Measurements from ENCODE around the gene NDOR1. TPM values are rescaled to one million over a fixed set of nuclear protein-coding genes. Genes with fewer than 3 reads are reported as not detected.
A peak's percentile ranks its signal among the peaks of the same experiment; 100 is the strongest.

The NDOR1 gene
- total and polyA plus RNA-seq, 7 donors = 1.5 to 6.3 (median 4.3) TPM

GRCh38 chr9:137182836-137183235, 22.7 kb upstream of the NDOR1 start:
- WGBS, 3 donors = 87 to 95% (median 89%) methylated on average over 17 of the region's 17 CpGs
- ATAC-seq (no peak), DNase-seq (no peak)
- Histone ChIP-seq H3K36me3 (ENCODE audit: insufficient read depth in 1 of 2, low read depth in 1 of 2) (peaks cover 3 to 84% of the 10 kb centered on the region in 2 donors), H3K9me3 (no peaks in the 10 kb centered on the region), H3K4me3 (no peak overlapping the region), H3K27me3 (ENCODE audit: insufficient read depth in 3 of 3, low read length in 2 of 3) (no peaks in the 10 kb centered on the region), H3K4me1 (peaks cover 22% of the 10 kb centered on the region), H3K27ac (no peak overlapping the region)
- no peak for TF ChIP-seq CTCF (IDR thresholded peaks at IDR 0.05)
- intact Hi-C loops (cut with DNase I) = no loop called here

- H3K36me3 ChIP-seq (ENCODE audit: insufficient read depth in 1 of 2, low read depth in 1 of 2) = peaks cover 3 to 71% of the 10 kb centered on the region in 2 donors
- H3K27me3 ChIP-seq (ENCODE audit: insufficient read depth in 3 of 3, low read length in 2 of 3) = no peaks in the 10 kb centered on the region
- H3K27ac ChIP-seq = no peak overlapping the region
- peaks cover 23% of the 10 kb centered on the region for H3K4me1 ChIP-seq
- no peak for DNase-seq
- no peak for TF ChIP-seq CTCF (IDR thresholded peaks at IDR 0.05)
- ATAC-seq = no peak
- H3K4me3 ChIP-seq = no peak overlapping the region
- WGBS, 3 donors = 92 to 96% (median 94%) methylated on average over 27 of the region's 27 CpGs
- H3K9me3 ChIP-seq = no peaks in the 10 kb centered on the region
- intact Hi-C loops (cut with DNase I) = no loop called here
These were observed 21.4 kb upstream of the NDOR1 start for GRCh38 chr9:137183980-137184595.

GRCh38 chr9:137184881-137185660, 20.4 kb upstream of the NDOR1 start:
- no peaks in the 10 kb centered on the region for H3K9me3 ChIP-seq
- WGBS, 3 donors = 89 to 93% (median 93%) methylated on average over 41 to 48 of the region's 48 CpGs
- peaks cover 32% of the 10 kb centered on the region for H3K4me1 ChIP-seq
- no peaks in the 10 kb centered on the region for H3K27me3 ChIP-seq (ENCODE audit: insufficient read depth in 3 of 3, low read length in 2 of 3)
- DNase-seq (no peak), ATAC-seq (no peak)
- H3K27ac ChIP-seq = no peak overlapping the region
- no peak for TF ChIP-seq CTCF (IDR thresholded peaks at IDR 0.05)
- H3K36me3 ChIP-seq (ENCODE audit: insufficient read depth in 1 of 2, low read depth in 1 of 2) = peaks cover 3 to 67% of the 10 kb centered on the region in 2 donors
- intact Hi-C loops (cut with DNase I) = loop anchor here in 1 of 2 donors (5.0 kb wide), 1 partner anchor 42 kb away; the partner anchor contains the start of genes CYSRT1 and RNF224
- H3K4me3 ChIP-seq = no peak overlapping the region

GRCh38 chr9:137185921-137186320, 19.6 kb upstream of the NDOR1 start:
- DNase-seq = no peak
- H3K9me3 ChIP-seq = no peaks in the 10 kb centered on the region
- TF ChIP-seq CTCF (IDR thresholded peaks at IDR 0.05) = no peak
- peaks cover 3 to 67% of the 10 kb centered on the region in 2 donors for H3K36me3 ChIP-seq (ENCODE audit: insufficient read depth in 1 of 2, low read depth in 1 of 2)
- H3K27me3 ChIP-seq (ENCODE audit: insufficient read depth in 3 of 3, low read length in 2 of 3) = no peaks in the 10 kb centered on the region
- ATAC-seq = no peak
- H3K4me1 ChIP-seq = peaks cover 41% of the 10 kb centered on the region
- peak overlapping the region; percentile 93 for H3K4me3 ChIP-seq
- H3K27ac ChIP-seq = no peak overlapping the region
- 90 to 93% (median 93%) methylated on average over 16 to 19 of the region's 19 CpGs for WGBS, 3 donors
- intact Hi-C loops (cut with DNase I) = loop anchor here in 1 of 2 donors (5.0 kb wide), 1 partner anchor 41 kb away; the partner anchor contains the start of genes CYSRT1 and RNF224
